Measurements from ENCODE around the gene PHETA1.
"Not testable (repeated sequence)": the region's sequence is repeated elsewhere in the genome, so short reads cannot be mapped to it uniquely, and the experiment has no call there.

Gene PHETA1

GRCh38 chr12:111373231-111373630 lies 4.3 kb upstream of the PHETA1 start:
- DNase-seq (ENCODE audit: low read depth in 4 of 4, low spot score in 1 of 4) = not testable (repeated sequence)

GRCh38 chr12:111369496-111370220 lies 763 bp upstream of the PHETA1 start:
- DNase-seq (ENCODE audit: low read depth in 4 of 4, low spot score in 1 of 4) = no peak

- DNase-seq (ENCODE audit: low read depth in 4 of 4, low spot score in 1 of 4) = no peak
These were observed 556 bp downstream of the PHETA1 start for GRCh38 chr12:111368291-111368787.

GRCh38 chr12:111367661-111368221 lies 1.2 kb downstream of the PHETA1 start:
- DNase-seq (ENCODE audit: low read depth in 4 of 4, low spot score in 1 of 4) = no peak

GRCh38 chr12:111366583-111366982 lies 2.3 kb downstream of the PHETA1 start:
- DNase-seq (ENCODE audit: low read depth in 4 of 4, low spot score in 1 of 4) = no peak

- no peak for DNase-seq (ENCODE audit: low read depth in 4 of 4, low spot score in 1 of 4)
These were observed 2.8 kb downstream of the PHETA1 start for GRCh38 chr12:111366075-111366474.

- no peak for DNase-seq (ENCODE audit: low read depth in 4 of 4, low spot score in 1 of 4)
These were observed 5.3 kb downstream of the PHETA1 start for GRCh38 chr12:111363578-111363977.

GRCh38 chr12:111362687-111363475 lies 6.0 kb downstream of the PHETA1 start:
- DNase-seq (ENCODE audit: low read depth in 4 of 4, low spot score in 1 of 4) = no peak

GRCh38 chr12:111361717-111362576 lies 6.9 kb downstream of the PHETA1 start:
- no peak for DNase-seq (ENCODE audit: low read depth in 4 of 4, low spot score in 1 of 4)

- no peak for DNase-seq (ENCODE audit: low read depth in 4 of 4, low spot score in 1 of 4)
These were observed 7.7 kb downstream of the PHETA1 start for GRCh38 chr12:111361073-111361716.

- no peak for DNase-seq (ENCODE audit: low read depth in 4 of 4, low spot score in 1 of 4)
These were observed 8.5 kb downstream of the PHETA1 start for GRCh38 chr12:111360325-111360930.

- DNase-seq (ENCODE audit: low read depth in 4 of 4, low spot score in 1 of 4) = no peak
These were observed 9.0 kb downstream of the PHETA1 start for GRCh38 chr12:111359914-111360276.

- DNase-seq (ENCODE audit: low read depth in 4 of 4, low spot score in 1 of 4) = peak in 1 of 4 experiments; percentile 35
These were observed 9.5 kb downstream of the PHETA1 start for GRCh38 chr12:111359231-111359913.

- no peak for DNase-seq (ENCODE audit: low read depth in 4 of 4, low spot score in 1 of 4)
These were observed 13.5 kb downstream of the PHETA1 start for GRCh38 chr12:111355201-111355925.

GRCh38 chr12:111354511-111354910 lies 14.4 kb downstream of the PHETA1 start:
- DNase-seq (ENCODE audit: low read depth in 4 of 4, low spot score in 1 of 4) = no peak

GRCh38 chr12:111353603-111354295 lies 15.1 kb downstream of the PHETA1 start:
- DNase-seq (ENCODE audit: low read depth in 4 of 4, low spot score in 1 of 4) = no peak

GRCh38 chr12:111353026-111353425 lies 15.9 kb downstream of the PHETA1 start:
- no peak for DNase-seq (ENCODE audit: low read depth in 4 of 4, low spot score in 1 of 4)

GRCh38 chr12:111352296-111352993 lies 16.4 kb downstream of the PHETA1 start:
- no peak for DNase-seq (ENCODE audit: low read depth in 4 of 4, low spot score in 1 of 4)
